GM06990 (cell line): ENCODE data around the gene THSD4.

Experiments
- DNase-seq: peaks from one replicate; pipeline ENCODE4 v3.0.0-alpha.2; 2011; ENCODE audit not compliant: insufficient read length; ENCODE audit errors: extremely low read depth
- H3K27me3 ChIP-seq: replicated peaks from 2 replicates; pipeline ENCODE4 v1.6.0; 2011; ENCODE audit warnings: low read length; ENCODE audit not compliant: control insufficient read depth, insufficient read depth
- H3K36me3 ChIP-seq: 2 replicates; pipeline ENCODE4 v1.5.1; 2011; ENCODE audit warnings: low read length; ENCODE audit not compliant: control insufficient read depth, insufficient read depth
- H3K4me3 ChIP-seq: replicated peaks from 2 replicates; pipeline ENCODE4 v1.5.1; 2011; ENCODE audit warnings: low read depth, mild to moderate bottlenecking, control low read depth, low read length
- CTCF ChIP-seq: IDR thresholded peaks from 2 replicates; pipeline ENCODE4 v1.5.1; 2011; ENCODE audit warnings: low read length, control low read depth, mild to moderate bottlenecking, inconsistent platforms; ENCODE audit not compliant: insufficient read depth, poor library complexity, severe bottlenecking

The THSD4 gene

DNA sequence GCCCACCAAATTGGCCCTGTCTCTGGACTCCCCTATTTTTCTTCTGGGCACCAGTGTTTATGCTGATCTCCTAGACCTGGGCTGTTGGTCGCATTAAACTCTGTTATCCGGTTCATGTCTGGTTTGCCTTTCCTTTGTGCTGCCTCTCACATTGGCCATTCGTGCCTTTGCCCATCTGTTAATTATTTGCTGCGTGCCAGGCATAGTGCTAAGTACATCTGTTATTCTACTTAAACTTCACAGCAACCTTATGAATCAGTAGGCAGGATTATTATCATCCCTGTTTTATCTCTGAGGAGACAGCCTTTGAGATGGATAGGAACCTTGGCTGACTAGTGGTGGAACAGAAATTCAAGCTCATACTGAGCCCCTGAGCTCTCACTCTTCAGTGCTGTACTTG is 76.0 kb downstream of the THSD4 start:
- H3K4me3 ChIP-seq = no peak overlapping the region
- DNase-seq = no peak
- H3K36me3 ChIP-seq = no peaks in the 10 kb centered on the region
- no peak for TF ChIP-seq CTCF
- H3K27me3 ChIP-seq = no peaks in the 10 kb centered on the region

GRCh38 chr15:71192816-71193215 is 77.5 kb downstream of the THSD4 start:
- H3K36me3 ChIP-seq = no peaks in the 10 kb centered on the region
- no peak for TF ChIP-seq CTCF
- no peak for DNase-seq
- no peaks in the 10 kb centered on the region for H3K27me3 ChIP-seq
- no peak overlapping the region for H3K4me3 ChIP-seq

DNA sequence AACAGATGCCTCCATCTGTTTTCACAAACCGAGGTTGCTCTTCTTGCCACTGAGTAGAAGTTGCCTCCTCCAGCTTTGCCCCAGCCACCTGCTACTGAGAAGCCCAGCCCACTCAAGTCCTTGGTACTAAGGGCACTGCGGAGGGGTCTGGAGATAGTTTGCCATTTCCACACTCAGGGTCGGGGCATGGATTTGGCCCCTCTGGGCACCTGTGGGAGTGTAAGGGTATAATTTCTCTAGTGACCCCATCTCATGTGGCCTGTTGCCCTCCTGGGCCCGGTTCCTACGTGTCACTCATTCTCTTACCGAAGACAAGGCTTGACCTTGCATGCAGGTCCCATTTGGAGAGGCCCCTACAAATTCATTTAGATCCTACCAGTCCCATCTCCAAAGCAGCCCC is 79.0 kb downstream of the THSD4 start:
- no peaks in the 10 kb centered on the region for H3K27me3 ChIP-seq
- H3K4me3 ChIP-seq = no peak overlapping the region
- H3K36me3 ChIP-seq = no peaks in the 10 kb centered on the region
- no peak for TF ChIP-seq CTCF
- no peak for DNase-seq

GRCh38 chr15:71195242-71195641 is 80.0 kb downstream of the THSD4 start:
- Histone ChIP-seq H3K36me3 (no peaks in the 10 kb centered on the region), H3K27me3 (no peaks in the 10 kb centered on the region), H3K4me3 (no peak overlapping the region)
- TF ChIP-seq CTCF = no peak
- no peak for DNase-seq

DNA sequence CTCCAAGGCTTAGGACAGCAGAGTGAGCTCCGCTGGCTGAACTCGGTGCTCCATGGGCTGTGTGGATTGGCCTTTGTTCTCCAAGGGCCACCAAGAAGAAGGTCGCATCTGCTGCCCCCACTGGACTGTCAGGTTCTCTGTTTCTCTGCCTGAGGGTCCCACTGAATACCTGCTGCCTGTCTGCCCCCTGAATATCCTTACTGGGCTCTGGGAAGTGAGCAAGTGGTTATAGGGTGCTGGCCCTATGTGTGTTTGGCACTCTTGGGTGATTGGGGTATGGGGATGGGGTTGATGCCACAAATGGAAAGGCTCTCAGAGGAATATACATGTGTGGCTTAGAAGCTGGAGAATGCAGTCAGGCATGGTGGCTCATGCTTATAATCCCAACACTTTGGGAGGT is 82.3 kb downstream of the THSD4 start:
- Histone ChIP-seq H3K27me3 (no peaks in the 10 kb centered on the region), H3K36me3 (no peaks in the 10 kb centered on the region), H3K4me3 (no peak overlapping the region)
- DNase-seq = no peak
- no peak for TF ChIP-seq CTCF

- Histone ChIP-seq H3K4me3 (no peak overlapping the region), H3K36me3 (no peaks in the 10 kb centered on the region), H3K27me3 (no peaks in the 10 kb centered on the region)
- TF ChIP-seq CTCF = no peak
- DNase-seq = no peak
These were observed 83.6 kb downstream of the THSD4 start for GRCh38 chr15:71198846-71199245.
